Hepatocyte (in vitro differentiated cells): ENCODE data around the gene ARHGAP28. TPM values are rescaled to one million over a fixed set of nuclear protein-coding genes. Genes with fewer than 3 reads are reported as not detected.

ENCODE experiments used
- DNase-seq: peaks from one replicate; pipeline ENCODE4 v3.0.0-alpha.2; 2016; ENCODE audit warnings: low spot score
- H2AFZ ChIP-seq: fragments of 200-600 bp; sonication (generic); 2 replicates; pipeline ENCODE4 v1.6.0; 2016; ENCODE audit warnings: antibody characterized with exemption, mild to moderate bottlenecking
- H3K27ac ChIP-seq: fragments of 200-600 bp; sonication (generic); 2 replicates; pipeline ENCODE4 v1.5.1; 2016; ENCODE audit warnings: mild to moderate bottlenecking
- H3K27me3 ChIP-seq: fragments of 200-600 bp; sonication (generic); 2 replicates; pipeline ENCODE4 v1.6.1; 2016
- H3K36me3 ChIP-seq: fragments of 200-600 bp; sonication (generic); replicated peaks from 2 replicates; pipeline ENCODE4 v1.5.1; 2016; ENCODE audit warnings: low read depth; ENCODE audit not compliant: insufficient read depth
- H3K4me1 ChIP-seq: fragments of 200-600 bp; sonication (generic); 2 replicates; pipeline ENCODE4 v1.5.1; 2016; ENCODE audit warnings: mild to moderate bottlenecking, moderate library complexity; ENCODE audit not compliant: insufficient read depth
- H3K4me2 ChIP-seq: fragments of 200-600 bp; sonication (generic); 2 replicates; pipeline ENCODE4 v1.6.0; 2016
- H3K4me3 ChIP-seq: fragments of 200-600 bp; sonication (generic); 2 replicates; pipeline ENCODE4 v1.5.1; 2016; ENCODE audit warnings: mild to moderate bottlenecking
- H3K79me2 ChIP-seq: fragments of 200-600 bp; sonication (generic); 2 replicates; pipeline ENCODE4 v1.6.0; 2017; ENCODE audit warnings: mild to moderate bottlenecking
- H3K9me2 ChIP-seq: fragments of 200-600 bp; sonication (generic); replicated peaks from 2 replicates; pipeline ENCODE4 v1.6.0; 2017; ENCODE audit warnings: mild to moderate bottlenecking; ENCODE audit not compliant: insufficient read depth
- H3K9me3 ChIP-seq: fragments of 200-600 bp; sonication (generic); 2 replicates; pipeline ENCODE4 v1.5.1; 2016; ENCODE audit warnings: low read depth, mild to moderate bottlenecking
- H4K20me1 ChIP-seq: fragments of 200-600 bp; sonication (generic); 2 replicates; pipeline ENCODE4 v1.6.0; 2016; ENCODE audit warnings: mild to moderate bottlenecking; ENCODE audit not compliant: insufficient read depth, poor library complexity, severe bottlenecking
- EZH2 ChIP-seq: fragments of 200-600 bp; sonication (generic); IDR thresholded peaks from 2 replicates; pipeline ENCODE4 v1.6.1; 2016; ENCODE audit warnings: antibody characterized with exemption, mild to moderate bottlenecking, borderline replicate concordance
- EZH2phosphoT487 ChIP-seq: fragments of 200-600 bp; sonication (generic); IDR thresholded peaks from one replicate; pipeline ENCODE4 v1.6.1; 2018; ENCODE audit warnings: antibody characterized with exemption, mild to moderate bottlenecking, low read depth, moderate library complexity; ENCODE audit not compliant: unreplicated experiment, severe bottlenecking
- WGBS: methylation state at CpG from one replicate; pipeline ENCODE4 v1.1.6; 2016; ENCODE audit warnings: low lambda C conversion rate; ENCODE audit errors: missing lambda C conversion rate; 5-methylcytosine and 5-hydroxymethylcytosine counted together
- polyA plus RNA-seq: library from polyadenylated mRNA; unstranded; fragments of >200 nt; fragmentation: Nextera tagmentation; extraction: Ambion mirVana; gene quantifications from 2 replicates; pipeline ENCODE4 v1.2.1, GENCODE V29; 2016
- total RNA-seq: library from RNA; depleted of rRNA; stranded (reverse); fragments of >200 nt; gene quantifications from 2 replicates; pipeline ENCODE4 v1.2.3, GENCODE V29; 2014
- TF ChIP-seq, protein P1 (sequence below): fragments of 200-600 bp; sonication (generic); IDR thresholded peaks from 2 replicates; pipeline ENCODE4 v1.5.1; 2016; ENCODE audit warnings: antibody characterized with exemption, mild to moderate bottlenecking; ENCODE audit not compliant: poor library complexity

The ARHGAP28 gene
- total and polyA plus RNA-seq, 2 experiments from 2014 or later: 23.5 to 60.7 TPM

DNA sequence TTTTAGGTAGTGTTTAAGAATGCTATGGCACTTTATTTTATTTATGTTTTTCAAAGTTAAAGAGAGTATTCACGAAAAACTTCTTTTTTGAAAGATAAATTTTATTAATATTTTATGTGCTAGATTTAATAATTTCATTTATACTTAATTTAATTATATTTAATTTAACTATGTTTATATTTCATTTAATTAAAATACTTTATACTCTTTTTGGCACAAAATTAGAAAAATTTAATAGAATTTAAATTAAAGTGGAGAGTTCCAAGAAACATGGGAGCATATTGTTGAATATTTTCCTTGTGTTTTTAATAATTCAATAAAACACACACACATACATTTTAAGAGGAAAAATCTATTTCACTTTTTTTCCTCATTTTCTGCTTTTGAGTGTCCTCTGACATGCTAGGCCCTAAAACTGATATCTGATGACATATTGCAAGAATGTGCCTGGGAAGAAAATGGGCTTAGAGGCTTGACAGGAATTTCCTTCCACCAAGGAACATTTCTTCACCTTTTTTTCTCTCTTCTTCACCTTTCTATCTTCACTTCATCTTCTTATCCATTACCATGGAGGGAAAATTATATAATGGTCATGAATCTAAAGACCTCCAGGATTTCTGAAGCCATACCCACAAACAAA, 15.4 kb downstream of the ARHGAP28 start:
- H3K9me3 ChIP-seq: no peaks in the 10 kb centered on the region
- 97% methylated on average over 1 of the region's 1 CpG for WGBS
- no peaks in the 10 kb centered on the region for H3K36me3 ChIP-seq
- no peak overlapping the region for H2AFZ ChIP-seq
- H3K4me2 ChIP-seq: no peak overlapping the region
- no peak for TF ChIP-seq EZH2phosphoT487
- TF ChIP-seq EZH2: no peak
- TF ChIP-seq, protein P1, sequence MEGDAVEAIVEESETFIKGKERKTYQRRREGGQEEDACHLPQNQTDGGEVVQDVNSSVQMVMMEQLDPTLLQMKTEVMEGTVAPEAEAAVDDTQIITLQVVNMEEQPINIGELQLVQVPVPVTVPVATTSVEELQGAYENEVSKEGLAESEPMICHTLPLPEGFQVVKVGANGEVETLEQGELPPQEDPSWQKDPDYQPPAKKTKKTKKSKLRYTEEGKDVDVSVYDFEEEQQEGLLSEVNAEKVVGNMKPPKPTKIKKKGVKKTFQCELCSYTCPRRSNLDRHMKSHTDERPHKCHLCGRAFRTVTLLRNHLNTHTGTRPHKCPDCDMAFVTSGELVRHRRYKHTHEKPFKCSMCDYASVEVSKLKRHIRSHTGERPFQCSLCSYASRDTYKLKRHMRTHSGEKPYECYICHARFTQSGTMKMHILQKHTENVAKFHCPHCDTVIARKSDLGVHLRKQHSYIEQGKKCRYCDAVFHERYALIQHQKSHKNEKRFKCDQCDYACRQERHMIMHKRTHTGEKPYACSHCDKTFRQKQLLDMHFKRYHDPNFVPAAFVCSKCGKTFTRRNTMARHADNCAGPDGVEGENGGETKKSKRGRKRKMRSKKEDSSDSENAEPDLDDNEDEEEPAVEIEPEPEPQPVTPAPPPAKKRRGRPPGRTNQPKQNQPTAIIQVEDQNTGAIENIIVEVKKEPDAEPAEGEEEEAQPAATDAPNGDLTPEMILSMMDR: no peak
- no peaks in the 10 kb centered on the region for H3K27me3 ChIP-seq
- no peaks in the 10 kb centered on the region for H4K20me1 ChIP-seq
- H3K4me3 ChIP-seq: no peak overlapping the region
- H3K9me2 ChIP-seq: no peaks in the 10 kb centered on the region
- DNase-seq: no peak
- no peak overlapping the region for H3K27ac ChIP-seq
- peaks cover 90% of the 10 kb centered on the region for H3K79me2 ChIP-seq
- H3K4me1 ChIP-seq: peaks cover 27% of the 10 kb centered on the region

- Histone ChIP-seq H3K79me2 (peaks cover 90% of the 10 kb centered on the region), H3K4me2 (no peak overlapping the region), H3K4me1 (peaks cover 23% of the 10 kb centered on the region), H3K36me3 (no peaks in the 10 kb centered on the region), H2AFZ (no peak overlapping the region), H3K27ac (peak overlapping the region; percentile 26), H3K9me2 (no peaks in the 10 kb centered on the region), H3K27me3 (no peaks in the 10 kb centered on the region), H3K9me3 (no peaks in the 10 kb centered on the region), H3K4me3 (no peak overlapping the region), H4K20me1 (no peaks in the 10 kb centered on the region)
- DNase-seq: no peak
- TF ChIP-seq, protein P1: no peak
- TF ChIP-seq EZH2: no peak
- no peak for TF ChIP-seq EZH2phosphoT487
- 72% methylated on average over 5 of the region's 5 CpGs for WGBS
Observed at GRCh38 chr18:6745504-6746031, 16.1 kb downstream of the ARHGAP28 start.

- H4K20me1 ChIP-seq: no peaks in the 10 kb centered on the region
- no peaks in the 10 kb centered on the region for H3K27me3 ChIP-seq
- H3K4me2 ChIP-seq: peak overlapping the region; percentile 44
- no peaks in the 10 kb centered on the region for H3K9me2 ChIP-seq
- H3K4me3 ChIP-seq: no peak overlapping the region
- peaks cover 16% of the 10 kb centered on the region for H3K4me1 ChIP-seq
- H3K36me3 ChIP-seq: no peaks in the 10 kb centered on the region
- H3K9me3 ChIP-seq: no peaks in the 10 kb centered on the region
- peaks cover 93% of the 10 kb centered on the region for H3K79me2 ChIP-seq
- H2AFZ ChIP-seq: no peak overlapping the region
- DNase-seq: no peak
- H3K27ac ChIP-seq: peak overlapping the region; percentile 26
- TF ChIP-seq EZH2 (no peak), EZH2phosphoT487 (no peak)
- TF ChIP-seq, protein P1: no peak
- WGBS: 87% methylated on average over 2 of the region's 2 CpGs
Observed at GRCh38 chr18:6746386-6746960, 17.0 kb downstream of the ARHGAP28 start.
